GM06990 (cell line): ENCODE measurements around the gene VWA2.

ENCODE experiments used
- DNase-seq: peaks from one replicate; pipeline ENCODE4 v3.0.0-alpha.2; 2011; ENCODE audit not compliant: insufficient read length; ENCODE audit errors: extremely low read depth
- H3K27me3 ChIP-seq: replicated peaks from 2 replicates; pipeline ENCODE4 v1.6.0; 2011; ENCODE audit warnings: low read length; ENCODE audit not compliant: control insufficient read depth, insufficient read depth
- H3K36me3 ChIP-seq: 2 replicates; pipeline ENCODE4 v1.5.1; 2011; ENCODE audit warnings: low read length; ENCODE audit not compliant: control insufficient read depth, insufficient read depth
- H3K4me3 ChIP-seq: replicated peaks from 2 replicates; pipeline ENCODE4 v1.5.1; 2011; ENCODE audit warnings: low read depth, mild to moderate bottlenecking, control low read depth, low read length
- TF ChIP-seq, protein P1 (sequence below): IDR thresholded peaks from 2 replicates; pipeline ENCODE4 v1.5.1; 2011; ENCODE audit warnings: low read length, control low read depth, mild to moderate bottlenecking, inconsistent platforms; ENCODE audit not compliant: insufficient read depth, poor library complexity, severe bottlenecking

The VWA2 gene

DNA sequence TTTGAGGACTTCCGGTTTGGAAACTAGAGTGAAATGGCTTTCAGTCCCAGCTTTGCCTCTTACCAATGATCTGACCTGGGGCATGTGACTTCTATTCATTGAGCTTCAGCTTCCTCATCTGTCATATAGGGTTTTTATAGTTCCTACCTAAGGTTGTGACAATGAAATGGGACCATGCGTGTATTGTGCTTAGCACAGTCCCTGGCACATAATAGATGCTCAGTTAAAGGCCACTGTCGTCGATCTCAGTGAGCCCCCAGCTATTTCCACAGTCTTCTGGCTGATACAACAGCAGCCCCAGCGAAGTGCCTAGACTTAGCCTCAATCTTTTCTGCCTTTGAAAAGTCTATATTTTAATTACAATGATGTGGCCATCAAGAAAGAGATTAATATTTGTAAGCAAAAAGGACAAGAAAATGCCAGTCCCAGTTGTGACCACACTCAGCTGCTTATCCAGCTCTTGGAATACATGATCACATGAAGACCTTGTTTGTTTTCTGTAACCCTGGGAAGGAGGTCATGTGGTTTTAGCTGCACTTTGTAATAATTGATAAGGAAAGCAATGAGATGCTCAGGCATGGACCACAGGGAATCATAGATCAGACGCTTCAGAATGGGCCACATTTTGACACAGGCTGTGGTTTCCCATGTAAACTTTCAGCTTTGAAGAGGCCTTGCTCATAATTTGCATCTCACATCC, 44.6 kb downstream of the VWA2 start:
- TF ChIP-seq, protein P1, sequence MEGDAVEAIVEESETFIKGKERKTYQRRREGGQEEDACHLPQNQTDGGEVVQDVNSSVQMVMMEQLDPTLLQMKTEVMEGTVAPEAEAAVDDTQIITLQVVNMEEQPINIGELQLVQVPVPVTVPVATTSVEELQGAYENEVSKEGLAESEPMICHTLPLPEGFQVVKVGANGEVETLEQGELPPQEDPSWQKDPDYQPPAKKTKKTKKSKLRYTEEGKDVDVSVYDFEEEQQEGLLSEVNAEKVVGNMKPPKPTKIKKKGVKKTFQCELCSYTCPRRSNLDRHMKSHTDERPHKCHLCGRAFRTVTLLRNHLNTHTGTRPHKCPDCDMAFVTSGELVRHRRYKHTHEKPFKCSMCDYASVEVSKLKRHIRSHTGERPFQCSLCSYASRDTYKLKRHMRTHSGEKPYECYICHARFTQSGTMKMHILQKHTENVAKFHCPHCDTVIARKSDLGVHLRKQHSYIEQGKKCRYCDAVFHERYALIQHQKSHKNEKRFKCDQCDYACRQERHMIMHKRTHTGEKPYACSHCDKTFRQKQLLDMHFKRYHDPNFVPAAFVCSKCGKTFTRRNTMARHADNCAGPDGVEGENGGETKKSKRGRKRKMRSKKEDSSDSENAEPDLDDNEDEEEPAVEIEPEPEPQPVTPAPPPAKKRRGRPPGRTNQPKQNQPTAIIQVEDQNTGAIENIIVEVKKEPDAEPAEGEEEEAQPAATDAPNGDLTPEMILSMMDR, result no peak
- H3K4me3 ChIP-seq, result no peak overlapping the region
- no peaks in the 10 kb centered on the region for H3K36me3 ChIP-seq
- DNase-seq, result no peak
- no peaks in the 10 kb centered on the region; the same call in 1 of the 2 replicates for H3K27me3 ChIP-seq

DNA sequence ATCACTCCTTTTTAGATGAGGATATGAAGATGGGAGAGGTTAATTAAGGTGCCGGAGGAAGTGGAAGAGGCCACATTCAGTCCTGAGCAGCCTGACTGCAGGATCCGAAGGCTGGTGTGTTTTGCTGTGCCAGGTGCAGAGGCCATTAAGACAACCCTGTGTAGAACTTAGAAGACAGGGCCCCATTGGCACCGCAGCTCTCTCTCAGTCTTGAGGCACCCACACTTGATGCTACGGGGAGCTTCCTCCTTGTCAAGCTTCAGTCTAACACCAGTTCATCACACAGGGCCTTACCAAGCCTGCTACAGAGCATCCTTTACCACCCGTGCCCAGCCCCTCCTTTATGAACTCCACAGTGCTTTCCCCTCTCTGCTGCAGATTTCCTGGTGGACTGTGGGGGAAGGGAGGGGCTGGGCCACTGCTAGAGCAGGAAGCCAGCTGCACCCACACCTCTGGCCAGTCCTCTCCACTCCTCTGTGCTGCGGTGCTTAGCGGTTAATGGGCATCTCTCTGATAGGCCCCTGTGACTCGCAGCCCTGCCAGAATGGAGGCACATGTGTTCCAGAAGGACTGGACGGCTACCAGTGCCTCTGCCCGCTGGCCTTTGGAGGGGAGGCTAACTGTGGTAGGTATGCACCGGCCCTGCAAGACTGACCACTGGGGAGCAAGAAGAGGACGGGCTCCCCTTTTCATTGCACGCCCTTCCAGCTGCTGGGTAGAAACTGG, 45.5 kb downstream of the VWA2 start:
- TF ChIP-seq, protein P1, result no peak
- Histone ChIP-seq H3K36me3 (no peaks in the 10 kb centered on the region), H3K27me3 (no peaks in the 10 kb centered on the region; the same call in 1 of the 2 replicates), H3K4me3 (no peak overlapping the region)
- no peak for DNase-seq

DNA sequence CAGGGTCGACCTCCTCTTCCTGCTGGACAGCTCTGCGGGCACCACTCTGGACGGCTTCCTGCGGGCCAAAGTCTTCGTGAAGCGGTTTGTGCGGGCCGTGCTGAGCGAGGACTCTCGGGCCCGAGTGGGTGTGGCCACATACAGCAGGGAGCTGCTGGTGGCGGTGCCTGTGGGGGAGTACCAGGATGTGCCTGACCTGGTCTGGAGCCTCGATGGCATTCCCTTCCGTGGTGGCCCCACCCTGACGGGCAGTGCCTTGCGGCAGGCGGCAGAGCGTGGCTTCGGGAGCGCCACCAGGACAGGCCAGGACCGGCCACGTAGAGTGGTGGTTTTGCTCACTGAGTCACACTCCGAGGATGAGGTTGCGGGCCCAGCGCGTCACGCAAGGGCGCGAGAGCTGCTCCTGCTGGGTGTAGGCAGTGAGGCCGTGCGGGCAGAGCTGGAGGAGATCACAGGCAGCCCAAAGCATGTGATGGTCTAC, 46.9 kb downstream of the VWA2 start:
- H3K27me3 ChIP-seq, result peaks cover 1% of the 10 kb centered on the region
- DNase-seq, result no peak
- H3K4me3 ChIP-seq, result no peak overlapping the region
- no peaks in the 10 kb centered on the region for H3K36me3 ChIP-seq
- TF ChIP-seq, protein P1, result no peak

DNA sequence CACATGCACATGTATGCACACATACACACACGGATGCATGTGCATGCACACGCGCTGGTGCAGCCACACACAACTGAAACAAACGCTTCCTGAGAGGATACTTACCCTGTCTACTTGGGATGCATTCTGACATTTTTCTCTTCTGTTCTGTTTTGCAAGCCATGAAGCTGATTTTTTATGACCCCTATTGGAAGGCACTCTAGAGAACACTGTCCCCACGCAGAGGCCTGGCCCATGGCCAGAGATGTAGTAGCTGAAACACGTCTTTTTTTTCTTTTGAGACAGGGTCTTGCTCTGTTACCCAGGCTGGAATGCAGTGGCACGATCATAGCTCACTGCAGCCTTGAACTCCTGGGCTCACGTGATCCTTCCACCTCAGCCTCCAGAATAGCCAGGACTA, 47.9 kb downstream of the VWA2 start:
- TF ChIP-seq, protein P1, result no peak
- peaks cover 1% of the 10 kb centered on the region for H3K27me3 ChIP-seq
- DNase-seq, result no peak
- H3K36me3 ChIP-seq, result no peaks in the 10 kb centered on the region
- no peak overlapping the region for H3K4me3 ChIP-seq

DNA sequence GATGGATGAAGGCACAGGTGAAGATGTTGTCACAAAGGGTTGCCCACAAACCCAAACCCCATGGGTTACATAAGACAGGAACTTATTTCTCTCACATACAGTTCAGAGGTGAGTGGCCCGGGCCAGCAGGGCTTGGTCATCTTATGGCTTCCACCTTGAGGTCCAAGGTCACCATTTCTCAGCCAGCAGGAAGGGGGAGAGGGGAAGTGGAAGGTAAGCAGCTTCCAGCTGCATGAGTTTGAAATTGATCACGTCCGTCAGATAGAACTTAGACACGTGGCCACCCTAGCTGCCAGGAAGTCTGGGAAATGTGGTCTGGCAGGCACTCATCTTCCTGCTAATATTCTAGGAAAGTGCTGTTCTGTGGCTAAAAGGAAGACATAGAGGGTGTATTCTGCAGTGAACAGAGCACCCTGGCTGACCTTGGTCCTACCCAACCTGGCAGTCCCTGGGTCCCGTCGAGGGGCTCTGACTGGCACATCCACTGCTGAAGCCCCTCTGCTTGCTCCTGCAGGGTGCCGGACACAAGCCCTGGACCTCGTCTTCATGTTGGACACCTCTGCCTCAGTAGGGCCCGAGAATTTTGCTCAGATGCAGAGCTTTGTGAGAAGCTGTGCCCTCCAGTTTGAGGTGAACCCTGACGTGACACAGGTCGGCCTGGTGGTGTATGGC, 49.5 kb downstream of the VWA2 start:
- Histone ChIP-seq H3K27me3 (peaks cover 1% of the 10 kb centered on the region), H3K36me3 (no peaks in the 10 kb centered on the region), H3K4me3 (no peak overlapping the region)
- no peak for DNase-seq
- TF ChIP-seq, protein P1, result no peak
